ENCODE measurements around the gene PTCH1. TPM values are rescaled to one million over a fixed set of nuclear protein-coding genes. Genes with fewer than 3 reads are reported as not detected.

PTCH1 gene
- polyA plus RNA-seq, 1 donor (not counting 4 experiments of a cell fraction or from before 2014, with no cell fraction given): 1.7 TPM

DNA sequence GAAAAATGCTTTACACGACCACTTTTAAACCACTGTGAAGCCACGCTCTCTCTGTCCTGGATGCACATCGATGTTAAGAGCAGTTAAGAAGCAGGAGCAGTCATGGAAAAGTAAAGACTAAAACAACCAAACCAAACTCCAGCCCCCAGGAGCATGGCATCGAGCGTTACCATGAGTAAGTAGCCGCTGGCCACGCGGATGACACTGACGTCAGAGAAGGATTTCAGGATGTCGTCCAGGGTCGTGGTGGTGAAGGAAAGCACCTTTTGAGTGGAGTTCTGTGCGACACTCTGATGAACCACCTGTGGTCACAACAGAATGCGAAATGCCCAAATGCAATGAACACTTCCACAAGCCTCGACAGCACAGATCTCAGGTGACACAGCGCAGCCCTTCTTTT, 38.9 kb downstream of the PTCH1 start:
- no peaks in the 10 kb centered on the region for H3K9me3 ChIP-seq (ENCODE audit: control insufficient read depth, low read depth, low read length)
- dilution Hi-C loops (cut with MboI; ENCODE audit: extremely low pct_ligation_motif_present, low sequenced_read_pairs): no loop called here
- H3K27me3 ChIP-seq (ENCODE audit: control insufficient read depth, extremely low read depth, insufficient read depth, low read length): no peaks in the 10 kb centered on the region
- H3K36me3 ChIP-seq (ENCODE audit: control insufficient read depth in 2 of 2, extremely low read depth in 1 of 2, insufficient read depth in 2 of 2, low read length in 2 of 2): peaks cover 0 to 7% of the 10 kb centered on the region in 2 experiments
- H3K4me2 ChIP-seq (ENCODE audit: control insufficient read depth, extremely low read depth, insufficient read depth, low read depth, low read length): no peak overlapping the region
- no peaks in the 10 kb centered on the region for H3K9me1 ChIP-seq (ENCODE audit: control insufficient read depth, extremely low read depth, insufficient read depth, low read length)
- no peak for TF ChIP-seq EZH2 (IDR thresholded peaks at IDR 0.05; ENCODE audit: low read length)
- TF ChIP-seq, protein P1, sequence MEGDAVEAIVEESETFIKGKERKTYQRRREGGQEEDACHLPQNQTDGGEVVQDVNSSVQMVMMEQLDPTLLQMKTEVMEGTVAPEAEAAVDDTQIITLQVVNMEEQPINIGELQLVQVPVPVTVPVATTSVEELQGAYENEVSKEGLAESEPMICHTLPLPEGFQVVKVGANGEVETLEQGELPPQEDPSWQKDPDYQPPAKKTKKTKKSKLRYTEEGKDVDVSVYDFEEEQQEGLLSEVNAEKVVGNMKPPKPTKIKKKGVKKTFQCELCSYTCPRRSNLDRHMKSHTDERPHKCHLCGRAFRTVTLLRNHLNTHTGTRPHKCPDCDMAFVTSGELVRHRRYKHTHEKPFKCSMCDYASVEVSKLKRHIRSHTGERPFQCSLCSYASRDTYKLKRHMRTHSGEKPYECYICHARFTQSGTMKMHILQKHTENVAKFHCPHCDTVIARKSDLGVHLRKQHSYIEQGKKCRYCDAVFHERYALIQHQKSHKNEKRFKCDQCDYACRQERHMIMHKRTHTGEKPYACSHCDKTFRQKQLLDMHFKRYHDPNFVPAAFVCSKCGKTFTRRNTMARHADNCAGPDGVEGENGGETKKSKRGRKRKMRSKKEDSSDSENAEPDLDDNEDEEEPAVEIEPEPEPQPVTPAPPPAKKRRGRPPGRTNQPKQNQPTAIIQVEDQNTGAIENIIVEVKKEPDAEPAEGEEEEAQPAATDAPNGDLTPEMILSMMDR (optimal IDR thresholded peaks at IDR 0.05 in 1 of 3, IDR thresholded peaks at IDR 0.05 in 1 of 3, conservative IDR thresholded peaks at IDR 0.05 in 1 of 3; ENCODE audit: extremely low read depth in 1 of 3, insufficient read depth in 2 of 3, low read length in 3 of 3): no peak
- peak overlapping the region; percentile 6 for H2AFZ ChIP-seq (ENCODE audit: control insufficient read depth, low read length)
- H3K9ac ChIP-seq (ENCODE audit: control insufficient read depth, extremely low read depth, insufficient read depth, low read length): no peak overlapping the region
- no peaks in the 10 kb centered on the region for H3K79me2 ChIP-seq (ENCODE audit: control insufficient read depth, insufficient read depth, low read length)
- H3K27ac ChIP-seq (ENCODE audit: control insufficient read depth, insufficient read depth, low read length): no peak overlapping the region
- DNase-seq (ENCODE audit: low read depth, low spot score): no peak
- FAIRE-seq: no peak
- H3K4me1 ChIP-seq (ENCODE audit: control insufficient read depth, extremely low read depth, insufficient read depth, low read length): peaks cover 10% of the 10 kb centered on the region
- H3K4me3 ChIP-seq (ENCODE audit: control insufficient read depth in 2 of 3, extremely low read depth in 1 of 3, insufficient read depth in 2 of 3, low read depth in 1 of 3, low read length in 3 of 3): no peak overlapping the region
- no peaks in the 10 kb centered on the region for H4K20me1 ChIP-seq (ENCODE audit: control insufficient read depth, extremely low read depth, insufficient read depth, low read length)

DNA sequence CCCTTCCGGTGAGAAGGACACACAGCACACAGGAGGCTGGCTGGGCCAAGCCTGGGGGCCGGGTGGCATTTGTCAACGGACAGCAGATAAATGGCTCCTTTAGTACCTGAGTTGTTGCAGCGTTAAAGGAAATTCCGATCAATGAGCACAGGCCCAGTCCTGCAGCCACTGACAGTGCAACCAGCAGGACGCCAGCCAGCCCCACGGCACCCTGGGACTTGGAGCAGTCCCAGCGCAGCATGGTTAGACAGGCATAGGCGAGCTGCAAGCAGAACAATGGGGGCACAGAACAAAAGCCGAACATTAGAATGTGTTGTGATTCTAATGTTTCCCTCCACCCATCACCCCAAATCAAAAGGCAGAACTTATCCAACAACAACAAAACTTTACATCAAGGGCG, 39.3 kb downstream of the PTCH1 start:
- DNase-seq (ENCODE audit: low read depth, low spot score) (no peak), FAIRE-seq (peak; percentile 81)
- Histone ChIP-seq H3K4me2 (ENCODE audit: control insufficient read depth, extremely low read depth, insufficient read depth, low read depth, low read length) (peak overlapping the region; percentile 23), H3K9me3 (ENCODE audit: control insufficient read depth, low read depth, low read length) (no peaks in the 10 kb centered on the region), H3K4me3 (ENCODE audit: control insufficient read depth in 2 of 3, extremely low read depth in 1 of 3, insufficient read depth in 2 of 3, low read depth in 1 of 3, low read length in 3 of 3) (no peak overlapping the region), H4K20me1 (ENCODE audit: control insufficient read depth, extremely low read depth, insufficient read depth, low read length) (no peaks in the 10 kb centered on the region), H3K9ac (ENCODE audit: control insufficient read depth, extremely low read depth, insufficient read depth, low read length) (no peak overlapping the region), H3K4me1 (ENCODE audit: control insufficient read depth, extremely low read depth, insufficient read depth, low read length) (peaks cover 10% of the 10 kb centered on the region), H3K27ac (ENCODE audit: control insufficient read depth, insufficient read depth, low read length) (no peak overlapping the region), H3K36me3 (ENCODE audit: control insufficient read depth in 2 of 2, extremely low read depth in 1 of 2, insufficient read depth in 2 of 2, low read length in 2 of 2) (peaks cover 0 to 7% of the 10 kb centered on the region in 2 experiments), H3K9me1 (ENCODE audit: control insufficient read depth, extremely low read depth, insufficient read depth, low read length) (no peaks in the 10 kb centered on the region), H2AFZ (ENCODE audit: control insufficient read depth, low read length) (peak overlapping the region; percentile 6), H3K27me3 (ENCODE audit: control insufficient read depth, extremely low read depth, insufficient read depth, low read length) (no peaks in the 10 kb centered on the region), H3K79me2 (ENCODE audit: control insufficient read depth, insufficient read depth, low read length) (no peaks in the 10 kb centered on the region)
- TF ChIP-seq, protein P1 (optimal IDR thresholded peaks at IDR 0.05 in 1 of 3, IDR thresholded peaks at IDR 0.05 in 1 of 3, conservative IDR thresholded peaks at IDR 0.05 in 1 of 3; ENCODE audit: extremely low read depth in 1 of 3, insufficient read depth in 2 of 3, low read length in 3 of 3): no peak
- no peak for TF ChIP-seq EZH2 (IDR thresholded peaks at IDR 0.05; ENCODE audit: low read length)
- dilution Hi-C loops (cut with MboI; ENCODE audit: extremely low pct_ligation_motif_present, low sequenced_read_pairs): no loop called here

Data from keratinocyte (primary cell).